ENCODE results near the gene RRP1.
"Not testable (repeated sequence)": the region's sequence is repeated elsewhere in the genome, so short reads cannot be mapped to it uniquely, and the experiment has no call there.

RRP1 gene

DNA sequence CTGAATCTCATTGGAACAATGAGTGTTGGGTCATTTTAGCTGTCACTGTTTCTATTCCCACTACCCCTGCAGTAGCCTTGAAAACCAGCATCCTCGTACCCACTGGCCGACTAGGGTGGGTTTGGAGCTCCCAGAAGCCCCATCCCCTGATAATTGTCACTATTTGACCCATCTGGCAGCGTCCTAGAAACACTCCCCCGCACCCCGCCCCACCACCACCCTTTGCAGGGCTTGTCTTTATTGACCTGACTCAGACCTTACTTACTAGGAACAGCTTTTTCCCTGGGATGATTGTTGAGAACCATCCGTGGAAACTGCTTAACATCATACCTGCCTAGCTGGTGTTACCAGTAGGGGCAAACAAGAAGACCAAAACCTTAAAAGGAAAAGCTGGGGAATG is 47.2 kb downstream of the RRP1 start:
- no peak overlapping the region for H3K27ac ChIP-seq (ENCODE audit: low read depth in 2 of 2, low read length in 2 of 2)
- H3K36me3 ChIP-seq (ENCODE audit: control insufficient read depth in 2 of 2, insufficient read depth in 2 of 2, low read length in 2 of 2), result no peaks in the 10 kb centered on the region
- no peaks in the 10 kb centered on the region for H3K9me3 ChIP-seq (ENCODE audit: control insufficient read depth in 2 of 2, low read length in 2 of 2)
- no peak overlapping the region for H3K4me3 ChIP-seq (ENCODE audit: low read length in 2 of 2)
- no peaks in the 10 kb centered on the region for H3K4me1 ChIP-seq (ENCODE audit: control insufficient read depth in 2 of 2, insufficient read depth in 2 of 2, low read length in 2 of 2)
- peaks cover 0 to 2% of the 10 kb centered on the region in 2 donors for H3K27me3 ChIP-seq (ENCODE audit: control insufficient read depth in 2 of 2, insufficient read depth in 2 of 2, low read length in 2 of 2)
- no peak overlapping the region for H3K9ac ChIP-seq (ENCODE audit: low read depth in 1 of 2, low read length in 2 of 2)

DNA sequence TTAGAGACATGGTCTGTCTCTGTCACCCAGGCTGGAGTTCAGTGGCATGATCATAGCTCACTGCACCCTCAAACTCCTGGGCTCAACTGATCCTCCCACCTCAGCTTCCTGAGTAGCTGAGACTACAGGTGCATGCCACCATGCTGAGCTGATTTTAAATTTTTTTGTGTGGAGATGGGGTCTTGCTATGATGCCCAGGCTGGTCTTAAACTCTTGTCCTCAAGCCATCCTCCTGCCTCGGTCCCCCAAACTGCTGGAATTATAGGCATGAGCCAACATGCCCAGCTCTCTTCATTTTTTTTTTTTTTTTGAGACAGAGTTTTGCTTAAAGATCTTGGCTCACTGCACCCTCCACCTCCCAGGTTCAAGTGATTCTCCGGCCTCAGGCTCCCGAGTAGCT is 50.9 kb downstream of the RRP1 start:
- Histone ChIP-seq H3K9me3 (ENCODE audit: control insufficient read depth in 2 of 2, low read length in 2 of 2) (no peaks in the 10 kb centered on the region), H3K27me3 (ENCODE audit: control insufficient read depth in 2 of 2, insufficient read depth in 2 of 2, low read length in 2 of 2) (peaks cover 0 to 2% of the 10 kb centered on the region in 2 donors), H3K4me3 (ENCODE audit: low read length in 2 of 2) (no peak overlapping the region), H3K27ac (ENCODE audit: low read depth in 2 of 2, low read length in 2 of 2) (no peak overlapping the region), H3K9ac (ENCODE audit: low read depth in 1 of 2, low read length in 2 of 2) (no peak overlapping the region), H3K36me3 (ENCODE audit: control insufficient read depth in 2 of 2, insufficient read depth in 2 of 2, low read length in 2 of 2) (no peaks in the 10 kb centered on the region), H3K4me1 (ENCODE audit: control insufficient read depth in 2 of 2, insufficient read depth in 2 of 2, low read length in 2 of 2) (no peaks in the 10 kb centered on the region)

DNA sequence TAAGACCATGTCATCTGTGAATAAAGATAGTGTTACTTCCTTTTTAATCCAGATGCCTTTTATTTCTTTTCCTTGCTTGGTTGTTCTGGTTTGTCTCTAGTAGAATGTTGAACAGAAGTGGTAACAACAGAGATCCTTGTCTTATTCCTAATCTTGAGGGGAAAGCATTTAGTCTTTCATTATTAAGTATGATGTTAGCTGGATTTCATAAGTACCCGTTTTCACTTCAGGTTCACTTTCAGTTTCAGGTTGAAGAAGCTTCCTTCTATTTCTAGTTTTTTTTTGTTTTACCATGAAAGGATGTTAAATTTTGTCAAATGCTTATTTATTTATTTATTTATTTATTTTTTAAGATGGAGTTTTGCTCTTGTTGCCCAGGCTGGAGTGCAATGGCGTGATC is 53.4 kb downstream of the RRP1 start:
- H3K27ac ChIP-seq (ENCODE audit: low read depth in 2 of 2, low read length in 2 of 2), result no peak overlapping the region
- no peak overlapping the region for H3K9ac ChIP-seq (ENCODE audit: low read depth in 1 of 2, low read length in 2 of 2)
- H3K4me1 ChIP-seq (ENCODE audit: control insufficient read depth in 2 of 2, insufficient read depth in 2 of 2, low read length in 2 of 2), result no peaks in the 10 kb centered on the region
- no peaks in the 10 kb centered on the region for H3K27me3 ChIP-seq (ENCODE audit: control insufficient read depth in 2 of 2, insufficient read depth in 2 of 2, low read length in 2 of 2)
- H3K4me3 ChIP-seq (ENCODE audit: low read length in 2 of 2), result no peak overlapping the region
- H3K9me3 ChIP-seq (ENCODE audit: control insufficient read depth in 2 of 2, low read length in 2 of 2), result no peaks in the 10 kb centered on the region
- no peaks in the 10 kb centered on the region for H3K36me3 ChIP-seq (ENCODE audit: control insufficient read depth in 2 of 2, insufficient read depth in 2 of 2, low read length in 2 of 2)

DNA sequence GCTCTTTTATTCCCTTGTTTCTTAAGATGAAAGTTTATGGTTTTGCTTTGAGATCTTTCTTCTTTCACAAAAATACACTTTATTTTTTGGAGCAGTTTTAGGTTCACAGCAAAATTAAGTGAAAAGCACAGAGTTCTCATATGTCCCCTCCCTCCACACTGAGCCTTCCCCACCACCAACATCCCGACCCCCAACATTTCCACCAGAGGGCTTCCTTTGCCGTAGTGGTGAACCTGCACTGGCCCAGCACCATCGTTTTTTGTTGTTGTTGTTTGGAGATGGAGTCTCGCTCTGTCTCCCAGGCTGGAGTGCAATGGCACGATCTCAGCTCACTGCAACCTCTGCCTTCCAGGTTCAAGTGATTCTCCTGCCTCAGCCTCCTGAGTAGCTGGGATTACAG is 55.5 kb downstream of the RRP1 start:
- H3K4me3 ChIP-seq (ENCODE audit: low read length in 2 of 2); H3K9me3 ChIP-seq (ENCODE audit: control insufficient read depth in 2 of 2, low read length in 2 of 2): not testable (repeated sequence)

DNA sequence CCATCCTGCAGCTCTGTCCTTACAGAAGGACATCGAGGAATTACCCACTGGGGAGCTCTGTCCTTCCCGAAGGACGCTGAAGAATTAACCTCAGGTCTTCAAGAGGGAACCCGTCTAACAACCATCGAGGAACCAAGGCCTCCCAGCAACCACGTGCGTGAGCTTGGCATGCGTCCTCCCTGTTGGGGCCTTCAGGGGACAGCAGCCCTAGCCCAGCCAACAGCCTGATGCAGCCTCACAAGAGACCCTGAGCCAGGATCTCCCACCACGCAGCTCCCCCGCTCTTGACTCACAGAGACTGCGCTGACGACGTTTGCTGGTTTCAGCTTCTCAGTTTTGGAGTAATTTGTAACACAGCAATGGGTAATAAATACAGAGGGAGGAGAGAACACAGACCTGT is 56.0 kb downstream of the RRP1 start:
- no peak overlapping the region for H3K4me3 ChIP-seq (ENCODE audit: low read length in 2 of 2)
- H3K27me3 ChIP-seq (ENCODE audit: control insufficient read depth in 2 of 2, insufficient read depth in 2 of 2, low read length in 2 of 2), result no peaks in the 10 kb centered on the region
- no peaks in the 10 kb centered on the region for H3K36me3 ChIP-seq (ENCODE audit: control insufficient read depth in 2 of 2, insufficient read depth in 2 of 2, low read length in 2 of 2)
- H3K4me1 ChIP-seq (ENCODE audit: control insufficient read depth in 2 of 2, insufficient read depth in 2 of 2, low read length in 2 of 2), result peaks cover 0 to 4% of the 10 kb centered on the region in 2 donors
- no peaks in the 10 kb centered on the region for H3K9me3 ChIP-seq (ENCODE audit: control insufficient read depth in 2 of 2, low read length in 2 of 2)
- no peak overlapping the region for H3K9ac ChIP-seq (ENCODE audit: low read depth in 1 of 2, low read length in 2 of 2)
- H3K27ac ChIP-seq (ENCODE audit: low read depth in 2 of 2, low read length in 2 of 2), result no peak overlapping the region

More for the DNA sequence above, 55.5 kb downstream of the RRP1 start:
- not testable (repeated sequence) for H3K9ac ChIP-seq (ENCODE audit: low read depth in 1 of 2, low read length in 2 of 2); H3K27me3 ChIP-seq (ENCODE audit: control insufficient read depth in 2 of 2, insufficient read depth in 2 of 2, low read length in 2 of 2); H3K36me3 ChIP-seq (ENCODE audit: control insufficient read depth in 2 of 2, insufficient read depth in 2 of 2, low read length in 2 of 2); H3K4me1 ChIP-seq (ENCODE audit: control insufficient read depth in 2 of 2, insufficient read depth in 2 of 2, low read length in 2 of 2); H3K27ac ChIP-seq (ENCODE audit: low read depth in 2 of 2, low read length in 2 of 2)

DNA sequence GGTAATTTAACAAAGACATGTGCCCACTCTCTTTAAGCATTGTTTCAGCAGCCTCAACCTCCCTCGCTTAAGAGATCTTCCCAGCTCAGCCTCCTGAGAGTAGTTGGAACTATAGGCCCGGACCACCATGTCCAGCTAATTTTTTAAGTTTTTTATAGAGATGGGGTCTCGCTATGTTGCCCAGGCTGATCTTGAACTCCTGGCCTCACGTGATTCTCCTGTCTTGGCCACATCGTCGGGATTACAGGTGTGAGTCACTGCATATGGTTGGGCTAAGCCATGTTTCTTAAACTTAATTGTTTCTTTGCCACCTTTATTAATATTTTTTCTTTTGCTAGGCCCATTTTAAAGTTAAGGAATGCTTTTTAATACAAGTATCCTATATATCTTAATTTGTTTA is 57.1 kb downstream of the RRP1 start:
- Histone ChIP-seq H3K27ac (ENCODE audit: low read depth in 2 of 2, low read length in 2 of 2) (no peak overlapping the region), H3K9ac (ENCODE audit: low read depth in 1 of 2, low read length in 2 of 2) (no peak overlapping the region), H3K27me3 (ENCODE audit: control insufficient read depth in 2 of 2, insufficient read depth in 2 of 2, low read length in 2 of 2) (no peaks in the 10 kb centered on the region), H3K4me1 (ENCODE audit: control insufficient read depth in 2 of 2, insufficient read depth in 2 of 2, low read length in 2 of 2) (peaks cover 0 to 4% of the 10 kb centered on the region in 2 donors), H3K9me3 (ENCODE audit: control insufficient read depth in 2 of 2, low read length in 2 of 2) (no peaks in the 10 kb centered on the region), H3K36me3 (ENCODE audit: control insufficient read depth in 2 of 2, insufficient read depth in 2 of 2, low read length in 2 of 2) (no peaks in the 10 kb centered on the region), H3K4me3 (ENCODE audit: low read length in 2 of 2) (no peak overlapping the region)

DNA sequence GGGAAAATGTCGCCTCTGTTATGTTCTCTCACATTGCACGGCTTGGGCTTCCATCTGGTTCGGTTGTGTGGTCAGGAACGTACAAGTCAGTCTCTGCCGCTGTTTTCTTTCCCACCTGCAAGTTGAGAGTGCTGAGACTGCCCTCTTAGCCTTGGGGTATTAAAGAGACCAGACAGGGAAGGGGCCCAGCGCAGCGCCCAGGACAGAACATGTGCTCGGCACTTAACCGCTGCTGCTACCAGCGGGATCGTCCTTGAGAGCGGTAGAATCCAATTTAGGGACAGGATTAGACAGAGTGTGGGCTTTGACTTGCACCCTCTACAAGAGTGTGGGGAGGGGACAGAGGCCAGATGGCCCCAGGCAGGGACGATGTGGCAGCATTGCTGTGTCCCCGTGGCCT is 57.9 kb downstream of the RRP1 start:
- Histone ChIP-seq H3K4me3 (ENCODE audit: low read length in 2 of 2) (no peak overlapping the region), H3K27ac (ENCODE audit: low read depth in 2 of 2, low read length in 2 of 2) (no peak overlapping the region), H3K36me3 (ENCODE audit: control insufficient read depth in 2 of 2, insufficient read depth in 2 of 2, low read length in 2 of 2) (no peaks in the 10 kb centered on the region)

DNA sequence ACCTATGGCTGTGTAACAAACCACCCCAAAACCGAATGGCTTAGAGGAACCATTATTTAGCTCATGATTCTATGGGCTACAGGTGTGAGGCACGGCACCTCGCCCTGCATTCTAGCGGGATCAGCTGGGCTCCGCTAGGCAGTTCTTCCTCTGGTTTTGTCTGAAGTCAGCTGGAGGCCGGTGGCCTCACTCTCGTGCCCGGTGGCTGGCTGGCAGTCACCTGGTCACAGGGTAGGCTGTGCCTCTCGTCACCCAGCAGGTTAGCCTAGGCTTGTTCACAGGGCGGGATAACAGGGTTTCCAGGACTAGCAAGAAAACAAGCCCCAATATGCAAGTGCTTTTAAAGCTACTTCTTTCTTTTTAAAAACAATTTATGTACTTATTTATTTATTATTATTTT is 59.4 kb downstream of the RRP1 start:
- Histone ChIP-seq H3K27me3 (ENCODE audit: control insufficient read depth in 2 of 2, insufficient read depth in 2 of 2, low read length in 2 of 2) (no peaks in the 10 kb centered on the region), H3K4me1 (ENCODE audit: control insufficient read depth in 2 of 2, insufficient read depth in 2 of 2, low read length in 2 of 2) (peaks cover 0 to 4% of the 10 kb centered on the region in 2 donors), H3K27ac (ENCODE audit: low read depth in 2 of 2, low read length in 2 of 2) (no peak overlapping the region), H3K9ac (ENCODE audit: low read depth in 1 of 2, low read length in 2 of 2) (no peak overlapping the region), H3K9me3 (ENCODE audit: control insufficient read depth in 2 of 2, low read length in 2 of 2) (no peaks in the 10 kb centered on the region), H3K4me3 (ENCODE audit: low read length in 2 of 2) (no peak overlapping the region), H3K36me3 (ENCODE audit: control insufficient read depth in 2 of 2, insufficient read depth in 2 of 2, low read length in 2 of 2) (no peaks in the 10 kb centered on the region)

More for the DNA sequence above, 57.9 kb downstream of the RRP1 start:
- Histone ChIP-seq H3K9ac (ENCODE audit: low read depth in 1 of 2, low read length in 2 of 2) (no peak overlapping the region), H3K4me1 (ENCODE audit: control insufficient read depth in 2 of 2, insufficient read depth in 2 of 2, low read length in 2 of 2) (peaks cover 0 to 4% of the 10 kb centered on the region in 2 donors), H3K27me3 (ENCODE audit: control insufficient read depth in 2 of 2, insufficient read depth in 2 of 2, low read length in 2 of 2) (no peaks in the 10 kb centered on the region), H3K9me3 (ENCODE audit: control insufficient read depth in 2 of 2, low read length in 2 of 2) (no peaks in the 10 kb centered on the region)

DNA sequence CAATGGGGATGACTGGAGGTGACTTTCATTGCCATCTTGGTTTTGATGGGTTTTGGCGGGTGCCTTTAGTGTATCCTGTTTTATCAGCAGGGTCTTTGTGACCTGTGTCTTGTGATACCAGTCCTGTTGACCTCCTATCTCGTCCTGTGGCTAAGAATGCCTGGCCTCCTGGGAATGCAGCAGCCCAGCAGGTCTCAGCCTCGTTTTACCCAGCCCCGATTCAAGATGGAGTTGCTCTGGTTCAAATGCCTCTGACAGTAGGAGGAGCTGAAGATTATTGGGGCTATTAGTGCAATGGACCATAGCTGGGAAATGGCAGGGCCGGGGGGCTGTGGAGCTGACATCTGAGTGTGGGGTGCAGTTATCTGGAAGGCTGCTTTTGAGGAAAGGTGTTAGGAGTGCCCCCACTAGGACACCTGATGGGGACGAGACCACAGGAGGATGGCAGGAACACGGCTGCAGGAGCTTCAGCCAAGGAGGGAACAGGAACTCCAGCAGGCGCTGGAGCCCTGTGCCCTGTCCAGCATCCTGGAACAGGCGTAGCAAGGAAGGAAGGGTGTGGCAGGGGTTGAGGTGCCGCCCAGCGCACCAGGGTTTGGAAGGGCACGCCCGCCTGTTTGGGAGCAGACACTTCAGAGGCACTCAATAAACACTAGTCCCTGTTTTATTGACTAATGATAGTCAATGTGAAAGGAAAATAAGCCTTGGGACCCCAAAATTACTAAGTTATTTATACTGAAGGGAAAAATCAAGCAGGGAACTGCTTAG is 60.3 kb downstream of the RRP1 start:
- Histone ChIP-seq H3K9ac (ENCODE audit: low read depth in 1 of 2, low read length in 2 of 2) (no peak overlapping the region), H3K9me3 (ENCODE audit: control insufficient read depth in 2 of 2, low read length in 2 of 2) (no peaks in the 10 kb centered on the region), H3K27me3 (ENCODE audit: control insufficient read depth in 2 of 2, insufficient read depth in 2 of 2, low read length in 2 of 2) (no peaks in the 10 kb centered on the region), H3K27ac (ENCODE audit: low read depth in 2 of 2, low read length in 2 of 2) (no peak overlapping the region), H3K4me1 (ENCODE audit: control insufficient read depth in 2 of 2, insufficient read depth in 2 of 2, low read length in 2 of 2) (peaks cover 0 to 4% of the 10 kb centered on the region in 2 donors), H3K4me3 (ENCODE audit: low read length in 2 of 2) (no peak overlapping the region), H3K36me3 (ENCODE audit: control insufficient read depth in 2 of 2, insufficient read depth in 2 of 2, low read length in 2 of 2) (no peaks in the 10 kb centered on the region)

DNA sequence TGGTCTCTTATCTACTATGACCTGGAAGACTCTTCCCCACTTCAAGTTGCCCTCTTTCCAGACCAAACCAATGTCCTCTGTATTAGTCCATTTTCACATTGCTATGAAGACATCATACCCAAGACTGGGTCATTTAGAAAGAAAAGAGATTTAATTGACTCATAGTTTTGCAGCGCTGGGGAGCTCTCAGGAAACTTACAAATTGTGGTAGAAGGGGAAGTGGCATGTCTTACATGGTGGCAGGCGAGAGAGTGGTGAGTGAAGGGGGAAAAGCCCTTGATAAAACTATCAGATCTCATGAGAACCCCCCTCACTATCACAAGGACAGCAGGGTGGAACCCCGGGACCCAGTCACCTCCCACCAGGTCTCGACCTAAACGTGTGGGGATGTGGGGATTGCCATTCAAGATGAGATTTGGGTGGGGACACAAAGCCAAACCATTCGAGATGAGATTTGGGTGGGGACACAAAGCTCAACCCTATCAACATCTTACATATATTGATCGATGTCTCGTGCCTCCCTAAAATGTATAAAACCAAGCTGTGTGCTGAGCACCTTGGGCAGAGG is 61.4 kb downstream of the RRP1 start:
- Histone ChIP-seq H3K4me1 (ENCODE audit: control insufficient read depth in 2 of 2, insufficient read depth in 2 of 2, low read length in 2 of 2) (peaks cover 0 to 4% of the 10 kb centered on the region in 2 donors), H3K9ac (ENCODE audit: low read depth in 1 of 2, low read length in 2 of 2) (no peak overlapping the region), H3K27me3 (ENCODE audit: control insufficient read depth in 2 of 2, insufficient read depth in 2 of 2, low read length in 2 of 2) (no peaks in the 10 kb centered on the region), H3K4me3 (ENCODE audit: low read length in 2 of 2) (no peak overlapping the region), H3K36me3 (ENCODE audit: control insufficient read depth in 2 of 2, insufficient read depth in 2 of 2, low read length in 2 of 2) (no peaks in the 10 kb centered on the region), H3K27ac (ENCODE audit: low read depth in 2 of 2, low read length in 2 of 2) (no peak overlapping the region), H3K9me3 (ENCODE audit: control insufficient read depth in 2 of 2, low read length in 2 of 2) (no peaks in the 10 kb centered on the region)
